Rectal smooth muscle tissue (tissue), 1 donor: Measurements from ENCODE around the gene ADAMTS12.

Experiments
- H3K27ac ChIP-seq: one replicate; pipeline ENCODE4 v1.7.0; 2013; ENCODE audit warnings: low read depth, low read length, inconsistent platforms
- H3K27me3 ChIP-seq: one replicate; pipeline ENCODE4 v1.7.0; 2013; ENCODE audit warnings: low read length; ENCODE audit not compliant: control insufficient read depth, insufficient read depth
- H3K36me3 ChIP-seq: one replicate; pipeline ENCODE4 v1.7.0; 2013; ENCODE audit warnings: low read length; ENCODE audit not compliant: control insufficient read depth, insufficient read depth
- H3K4me1 ChIP-seq: one replicate; pipeline ENCODE4 v1.7.0; 2013; ENCODE audit warnings: low read length; ENCODE audit not compliant: control insufficient read depth, insufficient read depth
- H3K4me3 ChIP-seq: one replicate; pipeline ENCODE4 v1.7.0; 2013; ENCODE audit warnings: low read length
- H3K9ac ChIP-seq: one replicate; pipeline ENCODE4 v1.7.0; 2013; ENCODE audit warnings: low read length

The ADAMTS12 gene

DNA sequence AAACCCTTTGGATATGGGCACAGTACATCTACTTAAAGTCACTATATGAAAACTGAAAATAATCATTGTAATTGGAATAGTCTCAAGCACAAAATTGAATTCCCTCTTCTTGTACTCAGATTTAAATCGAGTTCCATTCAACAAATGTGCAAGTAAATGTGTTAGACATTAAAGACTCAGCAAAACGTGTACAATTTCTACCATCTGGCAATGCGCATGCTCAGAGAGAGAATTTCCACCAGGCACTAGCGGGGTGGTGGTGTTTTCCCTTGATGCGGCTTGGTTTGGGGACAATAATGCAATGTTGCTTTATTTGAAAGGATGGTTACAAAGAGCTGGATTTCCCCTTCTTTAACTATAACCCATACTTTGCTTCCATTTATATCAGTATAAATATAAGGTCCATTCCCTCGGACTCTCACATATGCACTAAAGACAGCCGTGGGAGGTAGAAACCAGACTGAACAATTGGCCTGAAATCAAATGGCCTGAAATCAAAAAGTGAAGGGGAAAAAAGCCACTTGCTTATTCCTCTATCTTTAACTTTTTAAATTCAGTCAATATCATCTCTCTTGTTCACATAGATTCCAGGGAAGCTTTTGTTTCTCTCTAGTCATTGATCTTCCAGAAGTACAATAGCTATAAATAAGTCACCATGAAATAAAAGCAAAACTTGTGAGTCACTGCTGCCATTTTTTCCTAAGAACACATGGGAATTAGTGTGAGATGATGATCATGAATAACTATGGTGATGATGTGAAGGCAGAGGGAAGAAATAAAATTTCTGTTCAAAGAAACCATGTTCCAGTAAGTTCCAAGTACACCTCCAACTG, 59.2 kb downstream of the ADAMTS12 start:
- Histone ChIP-seq H3K4me1 (no peaks in the 10 kb centered on the region), H3K27me3 (no peaks in the 10 kb centered on the region), H3K36me3 (no peaks in the 10 kb centered on the region), H3K27ac (no peak overlapping the region), H3K4me3 (no peak overlapping the region), H3K9ac (no peak overlapping the region)

GRCh38 chr5:33831041-33831440, 60.7 kb downstream of the ADAMTS12 start:
- H3K9ac ChIP-seq: no peak overlapping the region
- H3K36me3 ChIP-seq: no peaks in the 10 kb centered on the region
- H3K4me3 ChIP-seq: no peak overlapping the region
- no peaks in the 10 kb centered on the region for H3K27me3 ChIP-seq
- no peak overlapping the region for H3K27ac ChIP-seq
- H3K4me1 ChIP-seq: no peaks in the 10 kb centered on the region

DNA sequence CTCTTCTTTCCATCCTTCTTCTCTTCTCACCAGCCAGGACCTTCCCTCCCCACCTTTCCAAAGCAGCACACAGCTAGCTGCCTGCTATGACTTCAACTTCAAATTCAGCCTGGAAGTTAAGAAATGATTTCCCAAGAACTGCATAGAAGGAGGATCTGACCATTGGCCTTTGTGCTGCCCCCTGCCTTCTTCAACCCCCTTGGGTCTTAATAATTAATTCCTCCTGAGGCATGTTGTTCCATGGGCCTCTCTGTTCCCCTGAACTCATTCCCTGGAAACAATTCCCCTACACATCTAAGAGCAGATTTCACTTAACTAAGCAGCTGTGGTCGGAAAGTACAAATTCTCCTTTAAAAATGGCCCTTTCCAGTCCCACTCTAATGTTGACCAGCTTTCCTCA, 62.4 kb downstream of the ADAMTS12 start:
- no peak overlapping the region for H3K27ac ChIP-seq
- H3K36me3 ChIP-seq: no peaks in the 10 kb centered on the region

GRCh38 chr5:33828626-33829308, 63.0 kb downstream of the ADAMTS12 start:
- no peak overlapping the region for H3K27ac ChIP-seq
- no peaks in the 10 kb centered on the region for H3K4me1 ChIP-seq
- no peaks in the 10 kb centered on the region for H3K36me3 ChIP-seq
- H3K9ac ChIP-seq: no peak overlapping the region
- H3K27me3 ChIP-seq: no peaks in the 10 kb centered on the region
- no peak overlapping the region for H3K4me3 ChIP-seq

More for the DNA sequence above, 62.4 kb downstream of the ADAMTS12 start:
- Histone ChIP-seq H3K4me1 (no peaks in the 10 kb centered on the region), H3K9ac (no peak overlapping the region), H3K27me3 (no peaks in the 10 kb centered on the region), H3K4me3 (no peak overlapping the region)

DNA sequence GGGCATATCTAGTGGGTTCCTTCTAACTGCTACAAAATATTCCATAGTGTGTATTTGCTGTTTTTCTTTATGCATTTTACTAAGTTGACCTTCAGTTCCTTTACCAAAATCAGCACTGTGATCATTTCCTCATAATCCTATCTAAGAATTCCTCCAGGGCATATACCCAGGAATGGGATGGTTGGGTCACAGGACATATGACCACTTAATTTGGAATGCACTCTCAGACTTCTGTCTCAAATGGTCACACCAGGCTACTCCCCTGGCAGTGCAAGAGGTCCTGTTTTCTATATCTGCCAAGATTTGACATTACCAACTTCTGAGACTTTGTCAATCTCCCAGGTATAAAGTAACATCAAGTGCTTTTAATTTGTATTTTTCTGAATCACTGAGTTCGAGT, 63.9 kb downstream of the ADAMTS12 start:
- H3K27me3 ChIP-seq: no peaks in the 10 kb centered on the region
- no peak overlapping the region for H3K27ac ChIP-seq
- no peaks in the 10 kb centered on the region for H3K36me3 ChIP-seq
- H3K4me3 ChIP-seq: no peak overlapping the region
- H3K9ac ChIP-seq: no peak overlapping the region
- H3K4me1 ChIP-seq: no peaks in the 10 kb centered on the region

- H3K4me3 ChIP-seq: no peak overlapping the region
- H3K36me3 ChIP-seq: no peaks in the 10 kb centered on the region
- no peaks in the 10 kb centered on the region for H3K27me3 ChIP-seq
- no peak overlapping the region for H3K9ac ChIP-seq
- no peaks in the 10 kb centered on the region for H3K4me1 ChIP-seq
- no peak overlapping the region for H3K27ac ChIP-seq
These were observed 64.6 kb downstream of the ADAMTS12 start for GRCh38 chr5:33827018-33827707.

GRCh38 chr5:33824516-33825195, 67.1 kb downstream of the ADAMTS12 start:
- no peaks in the 10 kb centered on the region for H3K27me3 ChIP-seq

GRCh38 chr5:33817301-33817700, 74.5 kb downstream of the ADAMTS12 start:
- Histone ChIP-seq H3K36me3 (no peaks in the 10 kb centered on the region), H3K4me3 (no peak overlapping the region), H3K27ac (no peak overlapping the region), H3K4me1 (no peaks in the 10 kb centered on the region), H3K9ac (no peak overlapping the region), H3K27me3 (no peaks in the 10 kb centered on the region)

More at GRCh38 chr5:33824516-33825195, 67.1 kb downstream of the ADAMTS12 start:
- H3K4me1 ChIP-seq: no peaks in the 10 kb centered on the region
- H3K27ac ChIP-seq: no peak overlapping the region
- H3K36me3 ChIP-seq: no peaks in the 10 kb centered on the region
- no peak overlapping the region for H3K4me3 ChIP-seq
- H3K9ac ChIP-seq: no peak overlapping the region

DNA sequence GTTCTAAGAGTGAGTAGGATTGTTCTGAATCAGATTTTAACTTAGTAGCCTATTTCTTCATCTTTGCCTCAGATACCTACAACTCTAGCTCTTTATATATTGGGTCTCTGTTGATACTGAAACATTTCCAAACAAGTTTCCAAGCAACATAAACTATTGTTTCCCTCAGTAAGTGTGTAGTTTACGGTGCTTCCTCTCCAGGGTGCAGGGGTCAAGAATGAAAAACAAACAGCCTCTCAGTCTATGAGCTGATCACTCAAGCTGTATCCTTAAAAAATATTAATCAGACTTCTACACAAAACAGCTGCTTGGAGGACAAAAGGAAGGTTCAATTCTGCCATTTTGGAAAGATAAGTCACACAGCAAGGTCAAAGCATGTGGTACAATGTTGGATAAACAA, 75.0 kb downstream of the ADAMTS12 start:
- Histone ChIP-seq H3K27me3 (no peaks in the 10 kb centered on the region), H3K27ac (no peak overlapping the region), H3K9ac (no peak overlapping the region)

DNA sequence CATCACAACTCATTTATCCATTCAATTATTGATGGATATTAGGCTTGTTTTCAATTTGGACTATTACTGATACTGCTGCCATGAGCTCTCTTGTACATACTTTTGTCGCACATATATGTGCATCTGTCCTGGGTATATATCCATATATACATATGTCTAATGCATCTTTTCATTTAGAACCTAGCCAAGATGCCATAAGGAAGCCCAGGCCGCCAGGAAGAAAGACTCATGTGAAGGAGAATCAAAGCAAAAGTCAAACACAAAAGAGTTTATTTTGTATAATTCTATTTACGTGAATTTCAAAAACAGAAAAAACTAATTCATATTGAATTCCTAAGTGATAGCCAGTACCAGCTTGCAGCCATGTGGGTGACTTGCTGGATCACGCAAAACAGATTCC, 79.0 kb downstream of the ADAMTS12 start:
- no peaks in the 10 kb centered on the region for H3K27me3 ChIP-seq
- H3K27ac ChIP-seq: no peak overlapping the region
- no peaks in the 10 kb centered on the region for H3K36me3 ChIP-seq
- H3K4me3 ChIP-seq: no peak overlapping the region
- H3K4me1 ChIP-seq: no peaks in the 10 kb centered on the region
- H3K9ac ChIP-seq: no peak overlapping the region

More for the DNA sequence above, 75.0 kb downstream of the ADAMTS12 start:
- H3K4me1 ChIP-seq: no peaks in the 10 kb centered on the region
- H3K36me3 ChIP-seq: no peaks in the 10 kb centered on the region
- no peak overlapping the region for H3K4me3 ChIP-seq

GRCh38 chr5:33810491-33811120, 81.2 kb downstream of the ADAMTS12 start:
- H3K4me1 ChIP-seq: no peaks in the 10 kb centered on the region
- H3K27me3 ChIP-seq: no peaks in the 10 kb centered on the region
- no peak overlapping the region for H3K4me3 ChIP-seq
- no peak overlapping the region for H3K27ac ChIP-seq
- no peak overlapping the region for H3K9ac ChIP-seq
- H3K36me3 ChIP-seq: no peaks in the 10 kb centered on the region

DNA sequence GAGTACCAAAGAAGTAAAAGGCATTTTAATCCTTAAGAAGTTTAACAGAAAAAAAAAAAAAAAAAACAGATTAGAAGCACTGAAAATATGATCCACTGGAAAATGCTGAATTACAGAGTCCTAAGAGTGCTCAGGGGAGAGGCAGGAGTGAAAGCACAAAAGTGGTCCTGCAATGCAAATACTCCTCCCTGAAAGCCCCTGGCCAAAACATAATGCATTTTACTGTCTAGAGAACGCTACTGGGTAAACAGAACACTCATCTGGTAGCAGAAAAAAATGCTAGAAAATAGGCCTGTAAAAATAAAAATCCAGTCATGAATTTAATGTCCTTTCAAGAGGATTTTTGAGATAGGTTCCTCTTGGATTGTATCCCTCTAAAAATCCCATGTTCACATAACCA, 81.9 kb downstream of the ADAMTS12 start:
- Histone ChIP-seq H3K4me3 (no peak overlapping the region), H3K36me3 (no peaks in the 10 kb centered on the region), H3K27me3 (no peaks in the 10 kb centered on the region), H3K9ac (no peak overlapping the region), H3K4me1 (no peaks in the 10 kb centered on the region), H3K27ac (no peak overlapping the region)
